Memory B cell (primary cell): ENCODE measurements around the gene CCDC88C.
"Not testable (repeated sequence)": the region's sequence is repeated elsewhere in the genome, so short reads cannot be mapped to it uniquely, and the experiment has no call there.

ENCODE experiments used
- ATAC-seq: fragments of 150-1000 bp; cut with Tn5 transposase; 2 replicates; pipeline ENCODE4 v1.10.0; 2021; ENCODE audit warnings: low read depth, mild to moderate bottlenecking, moderate library complexity
- DNase-seq, 2 donors: peaks; one replicate each; pipeline ENCODE4 v3.0.0; 2022; ENCODE audit warnings: low spot score in 2 of 2
- H3K27ac Mint-ChIP-seq: one replicate; pipeline ENCODE4 v1.8.0; 2022; ENCODE audit warnings: mild to moderate bottlenecking, moderate library complexity, mixed read lengths
- H3K27me3 Mint-ChIP-seq: one replicate; pipeline ENCODE4 v1.8.0; 2022; ENCODE audit warnings: mixed read lengths
- H3K36me3 Mint-ChIP-seq: one replicate; pipeline ENCODE4 v1.8.0; 2022; ENCODE audit warnings: mild to moderate bottlenecking, mixed read lengths
- H3K4me1 Mint-ChIP-seq: one replicate; pipeline ENCODE4 v1.8.0; 2022; ENCODE audit warnings: mixed read lengths
- H3K4me3 Mint-ChIP-seq: one replicate; pipeline ENCODE4 v1.8.0; 2022; ENCODE audit warnings: mild to moderate bottlenecking, moderate library complexity, mixed read lengths
- H3K9me3 Mint-ChIP-seq: one replicate; pipeline ENCODE4 v1.8.0; 2022; ENCODE audit warnings: mixed read lengths

The CCDC88C gene

GRCh38 chr14:91417120-91417982 is at the start of gene CCDC88C:
TSS of gene CCDC88C (minus strand) at chr14:91417820. CDS start at chr14:91417690, 130 bp downstream.
- H3K36me3 Mint-ChIP-seq, result peaks cover 16% of the 10 kb centered on the region
- H3K4me3 Mint-ChIP-seq, result peak within 1 kb of the TSS; percentile 100
- H3K4me1 Mint-ChIP-seq, result peaks cover 37% of the 10 kb centered on the region
- peak; percentile 77 to 81 for DNase-seq
- peak; percentile 56 for ATAC-seq
- H3K9me3 Mint-ChIP-seq, result no peaks in the 10 kb centered on the region
- peak within 1 kb of the TSS; percentile 99 for H3K27ac Mint-ChIP-seq
- H3K27me3 Mint-ChIP-seq, result no peaks in the 10 kb centered on the region

- H3K4me3 Mint-ChIP-seq, result no peak overlapping the region
- H3K27me3 Mint-ChIP-seq, result no peaks in the 10 kb centered on the region
- no peak for ATAC-seq
- H3K27ac Mint-ChIP-seq, result peak overlapping the region; percentile 70
- H3K4me1 Mint-ChIP-seq, result no peaks in the 10 kb centered on the region
- H3K9me3 Mint-ChIP-seq, result no peaks in the 10 kb centered on the region
- DNase-seq, result no peak
- H3K36me3 Mint-ChIP-seq, result peaks cover 30% of the 10 kb centered on the region
These were observed 48.6 kb upstream of the CCDC88C start for GRCh38 chr14:91466192-91466591.

GRCh38 chr14:91464615-91465205 is 47.1 kb upstream of the CCDC88C start:
- Mint-ChIP-seq H3K4me3 (no peak overlapping the region), H3K27ac (no peak overlapping the region), H3K9me3 (no peaks in the 10 kb centered on the region), H3K4me1 (no peaks in the 10 kb centered on the region), H3K36me3 (peaks cover 30% of the 10 kb centered on the region), H3K27me3 (no peaks in the 10 kb centered on the region)
- no peak for ATAC-seq
- DNase-seq, result no peak

GRCh38 chr14:91458612-91459011 is 41.0 kb upstream of the CCDC88C start:
- peaks cover 24% of the 10 kb centered on the region for H3K36me3 Mint-ChIP-seq
- no peaks in the 10 kb centered on the region for H3K27me3 Mint-ChIP-seq
- DNase-seq (no peak), ATAC-seq (no peak)
- no peak overlapping the region for H3K27ac Mint-ChIP-seq
- H3K9me3 Mint-ChIP-seq, result no peaks in the 10 kb centered on the region
- no peak overlapping the region for H3K4me3 Mint-ChIP-seq
- H3K4me1 Mint-ChIP-seq, result peaks cover 3% of the 10 kb centered on the region

GRCh38 chr14:91456283-91456682 is 38.7 kb upstream of the CCDC88C start:
- H3K36me3 Mint-ChIP-seq, result peaks cover 15% of the 10 kb centered on the region
- H3K9me3 Mint-ChIP-seq, result no peaks in the 10 kb centered on the region
- no peak for ATAC-seq
- H3K27ac Mint-ChIP-seq, result no peak overlapping the region
- no peak for DNase-seq
- no peak overlapping the region for H3K4me3 Mint-ChIP-seq
- peaks cover 3% of the 10 kb centered on the region for H3K4me1 Mint-ChIP-seq
- H3K27me3 Mint-ChIP-seq, result no peaks in the 10 kb centered on the region

GRCh38 chr14:91454580-91454979 is 37.0 kb upstream of the CCDC88C start:
- Mint-ChIP-seq H3K4me1 (peaks cover 3% of the 10 kb centered on the region), H3K27ac (no peak overlapping the region), H3K36me3 (peaks cover 11% of the 10 kb centered on the region), H3K27me3 (no peaks in the 10 kb centered on the region), H3K9me3 (no peaks in the 10 kb centered on the region), H3K4me3 (no peak overlapping the region)
- no peak for DNase-seq
- no peak for ATAC-seq

- Mint-ChIP-seq H3K4me3 (no peak overlapping the region), H3K9me3 (no peaks in the 10 kb centered on the region), H3K27ac (no peak overlapping the region), H3K27me3 (no peaks in the 10 kb centered on the region), H3K36me3 (peaks cover 11% of the 10 kb centered on the region), H3K4me1 (peaks cover 3% of the 10 kb centered on the region)
- ATAC-seq (no peak), DNase-seq (no peak)
These were observed 36.5 kb upstream of the CCDC88C start for GRCh38 chr14:91454155-91454554.

GRCh38 chr14:91453744-91454143 is 36.1 kb upstream of the CCDC88C start:
- no peak overlapping the region for H3K27ac Mint-ChIP-seq

GRCh38 chr14:91444335-91445020 is 26.9 kb upstream of the CCDC88C start:
- peaks cover 2% of the 10 kb centered on the region for H3K9me3 Mint-ChIP-seq

More at GRCh38 chr14:91453744-91454143, 36.1 kb upstream of the CCDC88C start:
- DNase-seq (no peak), ATAC-seq (no peak)
- Mint-ChIP-seq H3K9me3 (no peaks in the 10 kb centered on the region), H3K27me3 (no peaks in the 10 kb centered on the region), H3K4me3 (no peak overlapping the region), H3K4me1 (peaks cover 3% of the 10 kb centered on the region), H3K36me3 (peaks cover 11% of the 10 kb centered on the region)

GRCh38 chr14:91439345-91439744 is 21.7 kb upstream of the CCDC88C start:
- no peak for ATAC-seq
- Mint-ChIP-seq H3K27me3 (peaks cover 4% of the 10 kb centered on the region), H3K4me3 (no peak overlapping the region), H3K27ac (no peak overlapping the region), H3K9me3 (peaks cover 7% of the 10 kb centered on the region), H3K36me3 (peaks cover 7% of the 10 kb centered on the region), H3K4me1 (no peaks in the 10 kb centered on the region)
- DNase-seq, result no peak

More at GRCh38 chr14:91444335-91445020, 26.9 kb upstream of the CCDC88C start:
- ATAC-seq, result no peak
- Mint-ChIP-seq H3K4me1 (no peaks in the 10 kb centered on the region), H3K27ac (no peak overlapping the region), H3K4me3 (no peak overlapping the region), H3K36me3 (peaks cover 5% of the 10 kb centered on the region), H3K27me3 (peaks cover 6% of the 10 kb centered on the region)
- DNase-seq, result no peak

- Mint-ChIP-seq H3K4me3 (no peak overlapping the region), H3K27ac (no peak overlapping the region), H3K4me1 (no peaks in the 10 kb centered on the region), H3K9me3 (peaks cover 7% of the 10 kb centered on the region), H3K36me3 (peaks cover 7% of the 10 kb centered on the region), H3K27me3 (peaks cover 4% of the 10 kb centered on the region)
- DNase-seq, result no peak
- no peak for ATAC-seq
These were observed 21.2 kb upstream of the CCDC88C start for GRCh38 chr14:91438845-91439244.

- not testable (repeated sequence) for H3K4me1 Mint-ChIP-seq, DNase-seq, ATAC-seq, H3K9me3 Mint-ChIP-seq, H3K27ac Mint-ChIP-seq, H3K36me3 Mint-ChIP-seq, H3K27me3 Mint-ChIP-seq, H3K4me3 Mint-ChIP-seq
These were observed 18.6 kb upstream of the CCDC88C start for GRCh38 chr14:91436266-91436665.

- Mint-ChIP-seq H3K4me3 (no peak overlapping the region), H3K9me3 (peaks cover 2% of the 10 kb centered on the region), H3K36me3 (no peaks in the 10 kb centered on the region), H3K27me3 (no peaks in the 10 kb centered on the region), H3K4me1 (peaks cover 9% of the 10 kb centered on the region), H3K27ac (no peak overlapping the region)
- DNase-seq (no peak), ATAC-seq (no peak)
These were observed 11.8 kb upstream of the CCDC88C start for GRCh38 chr14:91429385-91429784.

- not testable (repeated sequence) for H3K4me3 Mint-ChIP-seq, H3K27me3 Mint-ChIP-seq, DNase-seq, H3K27ac Mint-ChIP-seq, ATAC-seq, H3K4me1 Mint-ChIP-seq, H3K36me3 Mint-ChIP-seq, H3K9me3 Mint-ChIP-seq
These were observed 11.3 kb upstream of the CCDC88C start for GRCh38 chr14:91428931-91429330.
